Stimulated activated CD8-positive, alpha-beta memory T cell treated with anti-CD3 and anti-CD28 coated beads, Interleukin-7, amount 100 ng/mL, for 4 hours (primary cell): Measurements from ENCODE around the gene TK1.
"Not testable (repeated sequence)": the region's sequence is repeated elsewhere in the genome, so short reads cannot be mapped to it uniquely, and the experiment has no call there.

Experiments
- DNase-seq, 2 donors: peaks; one replicate each; pipeline ENCODE4 v3.0.0-alpha.2; 2020; ENCODE audit warnings: low read depth in 2 of 2

Gene TK1

DNA sequence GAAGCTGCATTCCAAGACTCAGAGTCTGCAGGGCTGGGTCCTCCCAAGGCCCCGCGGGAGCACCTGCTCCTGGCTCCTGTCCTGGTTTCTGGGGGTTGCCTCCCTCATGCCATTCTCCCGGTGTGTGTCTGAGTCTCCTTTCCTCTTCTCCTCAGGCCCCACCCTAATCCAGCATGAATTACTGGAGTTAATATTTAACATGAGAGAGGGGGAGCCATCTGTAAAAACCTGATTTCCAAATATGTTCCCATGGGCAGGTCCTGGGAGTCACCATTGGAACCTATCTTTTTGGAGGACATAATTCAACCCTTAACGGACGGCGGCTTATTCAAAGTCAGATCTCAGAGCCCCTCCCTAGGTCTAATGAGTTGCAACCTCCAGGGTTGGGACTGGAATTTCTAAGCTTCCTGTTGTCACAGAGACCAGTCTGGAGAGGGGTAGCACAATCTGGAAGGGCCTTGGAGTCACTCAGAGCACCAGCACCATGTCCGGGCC is 35.3 kb downstream of the TK1 start:
- DNase-seq: no peak

DNA sequence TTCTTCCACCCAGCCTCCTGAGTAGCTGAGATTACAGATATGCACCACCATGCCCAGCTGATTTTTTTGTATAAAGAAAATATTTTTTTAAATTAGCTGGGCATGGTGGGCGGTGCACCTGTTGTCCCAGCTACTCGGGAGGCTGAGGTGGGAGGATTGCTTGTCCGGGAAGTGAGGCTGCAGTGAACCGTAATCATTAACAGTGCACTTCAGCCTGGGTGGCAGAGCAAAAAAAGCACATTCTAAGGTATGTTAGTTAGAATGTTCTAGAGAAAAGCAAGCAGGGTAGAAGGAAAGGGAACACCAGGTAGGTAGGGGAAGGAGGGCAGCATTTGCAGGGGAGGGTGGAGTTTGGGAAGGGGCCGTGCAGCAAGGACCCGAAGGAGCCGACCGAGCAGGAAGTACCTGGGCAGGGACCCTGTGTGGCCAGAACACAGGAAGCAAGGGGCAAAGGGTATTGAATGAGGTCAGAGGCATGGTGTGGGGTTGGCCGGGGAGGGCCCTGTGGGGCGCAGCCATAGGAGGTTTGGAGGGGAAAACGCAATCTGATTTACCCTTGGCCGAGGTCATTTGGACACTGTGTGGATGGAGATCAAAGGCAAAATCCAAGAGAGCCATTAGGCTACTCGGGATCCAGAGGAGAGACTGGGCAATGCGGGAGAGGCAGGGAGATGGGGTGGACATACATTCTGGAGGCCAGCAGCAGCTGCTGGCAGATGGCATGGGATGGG is 38.4 kb downstream of the TK1 start:
- DNase-seq: no peak

DNA sequence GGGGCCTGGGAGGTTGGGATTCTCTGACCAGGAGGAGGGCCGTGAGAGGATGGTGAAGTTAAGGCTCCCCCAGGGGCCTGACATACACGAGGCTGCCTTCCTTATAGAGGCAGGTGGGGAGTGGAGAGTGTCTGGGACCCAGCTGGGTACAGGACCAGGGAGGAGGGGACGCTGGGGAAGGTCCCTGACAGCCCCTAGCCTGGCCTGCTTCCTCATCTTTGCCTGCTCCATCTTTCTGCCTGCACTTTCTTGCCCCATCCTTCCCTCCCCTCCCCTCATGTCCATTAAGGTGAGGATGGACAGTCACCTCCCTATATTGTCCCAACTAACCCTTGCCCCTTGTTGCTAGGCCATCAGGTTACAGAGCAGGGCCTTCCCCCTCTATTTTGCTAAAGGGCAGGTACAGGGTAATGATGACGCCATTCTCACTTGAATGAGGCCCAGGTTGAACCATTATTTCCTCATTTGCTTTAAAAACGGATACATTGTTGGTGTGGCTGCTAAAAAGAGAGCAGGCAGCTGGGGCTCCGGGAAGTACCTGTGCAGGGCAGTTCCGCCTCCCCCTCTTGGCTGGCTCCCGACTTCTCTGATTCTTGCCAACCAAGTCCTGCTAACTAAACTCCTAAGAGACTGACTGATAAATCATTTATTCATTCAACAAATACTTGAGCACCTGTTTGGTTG is 39.4 kb downstream of the TK1 start:
- no peak for DNase-seq

DNA sequence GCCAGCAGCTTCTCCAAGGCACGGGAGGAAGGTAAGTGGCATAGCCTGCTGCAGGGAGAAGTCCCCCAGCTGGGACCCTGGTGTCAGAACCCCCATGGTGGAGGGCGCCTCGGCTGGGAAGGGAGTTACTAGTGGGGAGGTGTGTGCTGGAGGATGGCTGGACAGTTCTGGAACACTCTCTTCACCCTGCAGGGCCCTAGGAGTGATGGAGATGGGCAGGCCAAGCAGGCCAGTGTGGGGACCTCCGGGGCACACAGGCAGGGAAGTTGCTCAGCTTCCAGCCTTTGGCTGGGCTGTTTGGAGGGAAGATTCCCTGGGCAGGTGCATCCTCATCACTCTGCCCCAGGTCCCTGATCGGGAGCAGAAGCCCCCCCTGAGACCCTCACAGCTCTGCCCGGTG is 40.0 kb downstream of the TK1 start:
- no peak for DNase-seq

DNA sequence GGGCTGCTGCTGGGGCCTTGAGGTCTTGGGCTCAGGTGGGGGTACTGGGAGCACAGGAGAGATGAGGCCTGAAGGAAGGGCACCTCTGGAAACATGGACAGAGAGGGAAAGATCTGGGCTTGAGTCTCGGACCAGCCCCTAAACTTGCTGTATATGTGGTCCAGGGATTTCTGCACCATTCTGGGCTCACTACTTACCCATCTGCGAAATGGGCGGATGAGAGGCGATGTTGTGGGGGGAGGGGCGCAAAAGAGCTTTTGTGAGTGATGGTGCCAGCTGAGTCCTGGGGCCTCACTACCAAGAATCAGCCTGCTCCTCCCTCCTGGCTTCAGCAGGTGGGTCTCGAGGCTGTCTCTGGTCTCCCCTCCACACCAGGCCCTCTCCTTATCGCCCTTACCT is 40.4 kb downstream of the TK1 start:
- DNase-seq: no peak

DNA sequence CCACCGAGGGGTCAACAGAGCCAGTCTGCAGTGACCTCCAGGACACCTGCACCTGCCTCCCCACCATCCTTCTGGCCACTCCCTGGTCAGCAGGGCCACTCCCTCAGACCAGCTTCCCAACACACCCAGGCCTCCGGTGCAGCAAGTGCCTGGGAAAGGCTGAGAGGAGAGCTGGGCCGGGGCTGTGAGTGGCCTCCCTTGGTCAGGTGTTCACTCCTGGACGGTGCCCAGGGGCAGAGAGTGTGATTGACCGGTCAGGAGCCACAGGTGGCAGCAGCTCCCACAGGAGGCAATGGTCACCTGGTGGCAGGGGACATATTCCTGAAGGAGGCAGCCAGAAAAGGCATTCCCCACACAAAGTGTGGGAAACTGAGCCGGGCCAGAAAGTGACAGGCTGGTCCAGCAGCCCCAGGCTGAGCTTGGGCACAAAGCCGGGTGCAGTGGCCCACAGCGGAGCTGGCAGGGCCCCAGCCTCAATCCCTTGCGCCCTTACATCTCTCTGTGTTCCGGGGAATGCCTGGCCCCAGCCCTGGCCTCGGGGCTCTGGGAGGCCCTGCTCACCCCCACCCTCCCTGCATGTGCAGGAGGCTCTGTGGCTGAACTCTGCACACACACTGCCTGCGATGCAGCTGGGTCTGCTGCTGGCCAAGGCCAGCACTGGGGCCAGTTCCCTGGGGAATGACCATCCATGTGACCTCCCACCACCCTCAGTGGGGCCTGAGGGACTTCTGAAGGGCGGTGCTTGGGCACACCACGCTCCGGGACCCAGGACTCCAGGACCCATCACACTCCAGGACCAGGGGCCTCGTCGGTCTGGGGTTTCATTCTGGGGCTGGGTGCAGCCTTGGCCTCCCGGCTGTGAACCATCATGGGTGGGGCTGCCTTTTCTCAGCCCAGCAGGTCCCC is 41.9 kb downstream of the TK1 start:
- DNase-seq: no peak

DNA sequence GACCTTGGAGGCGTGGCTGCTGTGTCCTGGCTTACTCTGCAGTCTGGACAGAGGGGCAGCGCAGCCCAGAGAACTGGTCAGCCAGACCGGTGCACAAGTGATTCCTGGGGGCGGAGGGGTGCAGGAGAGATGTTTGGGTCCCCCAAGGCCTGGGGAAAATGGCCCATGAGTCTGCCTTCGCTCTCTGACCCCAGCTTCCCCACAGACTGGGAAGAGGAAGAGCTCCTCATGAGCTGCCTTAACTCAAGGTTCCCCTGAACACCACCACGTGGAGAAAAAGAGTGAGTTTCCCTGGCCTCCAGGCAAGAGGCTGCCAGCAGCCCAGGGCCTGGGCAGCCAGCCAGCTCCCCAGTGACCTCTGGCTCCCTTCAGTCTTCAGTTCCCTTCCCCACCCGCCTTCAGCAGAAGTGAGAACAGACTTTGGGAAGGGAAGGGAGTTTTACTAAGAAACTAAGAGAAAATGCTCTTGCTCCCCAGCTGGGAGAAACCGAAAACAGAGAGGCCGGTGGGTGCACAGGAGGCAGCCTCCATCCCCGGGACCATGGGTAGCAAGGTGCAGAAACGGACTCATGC is 42.6 kb downstream of the TK1 start:
- no peak for DNase-seq

DNA sequence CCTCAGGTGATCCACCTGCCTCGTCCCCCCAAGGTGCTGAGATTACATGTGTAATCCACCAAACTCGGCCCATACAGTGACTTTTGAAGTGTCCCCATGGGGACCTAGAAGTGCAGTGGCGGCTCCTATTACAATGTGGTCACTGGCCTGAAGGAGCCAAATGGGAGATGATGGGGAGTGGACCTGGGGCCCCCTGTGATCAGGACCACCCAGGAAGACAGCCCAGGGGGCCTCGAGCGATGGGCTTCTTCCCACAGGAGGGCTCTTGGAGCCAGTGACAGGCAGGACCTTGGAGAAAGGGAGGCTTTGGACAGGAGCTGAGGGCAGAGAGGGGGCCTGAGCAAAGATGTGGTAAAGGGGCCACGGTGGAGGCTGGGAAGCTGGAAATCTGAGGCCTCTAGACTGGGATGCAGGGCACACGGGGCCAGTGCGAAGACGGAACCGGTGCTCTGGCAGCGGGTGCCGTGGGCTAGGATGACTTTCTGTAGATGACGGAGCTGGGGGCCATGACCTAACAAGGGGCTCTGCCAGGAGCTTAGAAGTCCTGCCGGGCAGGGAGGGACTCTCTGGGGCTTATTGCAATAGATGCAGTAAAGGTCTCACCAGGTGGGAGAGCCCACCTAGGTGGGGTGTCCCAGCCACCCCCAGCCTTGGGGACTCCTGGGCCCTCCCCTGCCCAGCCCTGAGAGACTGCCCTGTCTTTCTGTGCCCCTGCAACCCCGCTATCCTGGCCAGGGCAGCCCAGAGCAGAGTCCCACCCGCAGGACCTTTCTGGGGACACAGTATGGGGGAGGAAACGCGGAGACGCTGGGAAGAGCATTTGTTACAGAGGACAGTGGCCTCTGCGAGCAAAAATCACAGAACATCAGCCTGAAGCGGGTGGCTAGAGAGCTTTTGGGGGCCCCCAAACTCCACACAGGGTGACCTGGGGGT is 43.4 kb downstream of the TK1 start:
- no peak for DNase-seq

DNA sequence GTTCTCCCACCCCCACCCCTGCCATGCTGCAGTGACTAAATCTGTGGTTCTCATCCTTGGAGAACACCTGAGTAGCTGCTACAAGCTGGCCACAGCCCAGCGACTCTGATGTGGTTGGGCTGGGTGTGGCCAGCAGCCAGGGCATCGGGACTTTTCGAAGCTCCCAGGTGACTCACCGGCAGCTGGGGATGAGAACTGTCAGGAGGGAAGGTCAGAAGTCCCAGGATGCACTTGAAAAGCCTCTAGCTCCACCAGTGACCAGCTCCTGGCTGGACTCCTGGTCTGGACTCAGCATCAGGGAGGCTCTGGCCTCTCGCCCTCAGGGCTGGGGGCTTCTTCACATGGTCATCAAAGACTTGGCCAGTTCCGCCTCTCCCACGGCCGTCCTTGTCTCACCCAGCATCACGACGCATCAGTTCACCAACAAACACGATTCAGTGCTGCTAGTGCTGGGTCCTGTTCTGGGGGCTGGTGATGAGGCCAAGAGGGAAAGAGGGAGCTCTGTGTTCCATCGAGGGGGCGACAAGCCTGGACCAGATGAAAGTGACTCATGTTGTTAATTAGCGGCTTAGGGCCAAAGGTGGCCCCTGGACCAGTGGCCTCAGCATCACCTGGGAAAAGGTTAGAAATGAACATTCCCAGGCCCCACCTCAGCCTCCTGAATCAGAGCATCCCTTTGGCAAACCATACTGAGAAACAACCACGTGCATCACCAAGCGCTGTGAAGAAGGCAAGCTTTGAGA is 44.6 kb downstream of the TK1 start:
- no peak for DNase-seq

DNA sequence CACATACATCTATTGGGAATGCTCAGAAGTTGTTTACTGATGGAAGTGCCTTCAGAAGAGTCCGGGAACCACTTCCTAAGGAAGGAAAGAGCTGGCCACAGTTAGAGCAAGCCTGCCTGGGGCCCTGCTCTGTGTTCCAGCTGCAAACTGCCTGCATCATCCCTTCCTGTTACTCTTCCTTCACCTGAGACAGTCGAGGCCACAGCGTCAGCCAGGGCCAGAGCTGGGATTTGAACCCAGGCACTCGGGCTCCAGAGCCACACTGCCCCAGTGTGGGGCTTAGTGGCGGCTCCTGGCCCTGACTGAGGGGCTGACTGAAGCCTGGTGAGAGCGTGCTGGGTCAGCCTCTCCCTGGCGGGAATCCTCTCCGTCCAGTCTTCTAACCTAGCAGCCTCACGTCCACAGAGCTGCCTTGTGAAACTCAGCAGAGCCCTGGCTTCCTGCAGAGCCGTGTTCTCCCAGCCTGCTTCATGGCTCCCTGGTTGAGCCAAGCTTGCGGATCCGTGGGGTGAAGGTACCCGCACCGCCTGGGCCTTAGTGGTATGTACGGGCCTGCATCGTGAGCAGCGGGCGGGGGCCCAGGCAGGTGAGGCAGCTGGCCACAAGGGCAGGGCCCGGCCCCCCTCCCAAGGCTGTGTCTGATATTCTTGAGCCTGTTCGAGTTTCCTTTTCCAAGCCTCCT is 45.3 kb downstream of the TK1 start:
- DNase-seq: no peak

DNA sequence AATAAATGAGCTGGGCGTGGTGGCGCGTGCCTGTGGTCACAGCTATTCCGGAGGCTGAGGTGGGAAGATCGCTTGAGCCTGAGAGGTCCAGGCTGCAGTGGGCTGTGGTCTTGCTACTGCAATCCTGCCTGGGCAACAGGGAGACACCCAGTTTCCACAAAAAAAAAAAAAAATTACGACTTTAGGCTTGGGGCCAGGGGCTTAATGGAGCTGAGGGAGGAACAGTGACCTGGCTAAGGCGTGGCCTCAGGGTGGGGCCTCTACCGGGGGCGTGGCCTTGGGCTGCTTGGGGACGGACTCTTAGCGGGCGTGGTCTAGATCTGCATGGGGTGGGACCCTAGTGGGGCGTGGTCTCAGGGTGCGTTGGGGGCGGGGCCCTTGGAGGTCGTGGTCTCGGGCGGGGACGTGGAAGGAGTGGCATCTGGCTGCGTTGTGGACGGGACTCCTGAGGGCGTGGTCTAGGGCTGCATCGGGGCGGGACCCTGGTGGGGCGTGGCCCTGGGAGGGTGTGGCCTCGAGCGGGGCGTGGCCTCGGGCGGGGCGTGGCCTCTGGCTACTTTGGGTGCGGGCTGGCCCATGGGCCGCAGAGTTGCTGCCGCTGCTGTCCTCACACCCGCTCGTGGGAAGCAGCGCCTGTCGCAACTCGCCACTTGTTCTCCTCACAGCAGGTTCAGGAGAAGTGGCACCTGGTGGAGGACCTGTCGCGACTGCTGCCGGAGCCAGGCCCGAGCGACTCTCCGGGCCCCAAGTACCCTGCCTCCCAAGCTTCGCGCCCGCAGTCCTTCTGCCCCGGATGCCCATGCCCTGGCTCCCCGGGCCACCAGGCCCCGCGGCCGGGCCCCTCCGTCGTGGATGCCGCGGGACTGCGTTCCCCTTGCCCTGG is 46.4 kb downstream of the TK1 start:
- peak; percentile 79 to 89 for DNase-seq

DNA sequence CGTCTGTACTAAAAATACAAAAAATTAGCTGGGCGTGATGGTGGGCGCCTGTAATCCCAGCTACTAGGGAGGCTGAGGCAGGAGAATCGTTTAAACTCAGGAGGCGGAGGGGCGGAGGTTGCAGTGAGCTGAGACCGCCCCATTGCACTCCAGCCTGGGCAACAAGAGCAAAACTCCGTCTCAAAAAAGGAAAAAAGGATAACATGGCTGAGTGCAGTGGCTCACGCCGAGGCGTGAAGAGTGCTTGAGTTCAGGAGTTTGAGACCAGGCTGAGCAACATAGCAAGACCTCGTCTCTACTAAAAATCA is 47.0 kb downstream of the TK1 start:
- not testable (repeated sequence) for DNase-seq

DNA sequence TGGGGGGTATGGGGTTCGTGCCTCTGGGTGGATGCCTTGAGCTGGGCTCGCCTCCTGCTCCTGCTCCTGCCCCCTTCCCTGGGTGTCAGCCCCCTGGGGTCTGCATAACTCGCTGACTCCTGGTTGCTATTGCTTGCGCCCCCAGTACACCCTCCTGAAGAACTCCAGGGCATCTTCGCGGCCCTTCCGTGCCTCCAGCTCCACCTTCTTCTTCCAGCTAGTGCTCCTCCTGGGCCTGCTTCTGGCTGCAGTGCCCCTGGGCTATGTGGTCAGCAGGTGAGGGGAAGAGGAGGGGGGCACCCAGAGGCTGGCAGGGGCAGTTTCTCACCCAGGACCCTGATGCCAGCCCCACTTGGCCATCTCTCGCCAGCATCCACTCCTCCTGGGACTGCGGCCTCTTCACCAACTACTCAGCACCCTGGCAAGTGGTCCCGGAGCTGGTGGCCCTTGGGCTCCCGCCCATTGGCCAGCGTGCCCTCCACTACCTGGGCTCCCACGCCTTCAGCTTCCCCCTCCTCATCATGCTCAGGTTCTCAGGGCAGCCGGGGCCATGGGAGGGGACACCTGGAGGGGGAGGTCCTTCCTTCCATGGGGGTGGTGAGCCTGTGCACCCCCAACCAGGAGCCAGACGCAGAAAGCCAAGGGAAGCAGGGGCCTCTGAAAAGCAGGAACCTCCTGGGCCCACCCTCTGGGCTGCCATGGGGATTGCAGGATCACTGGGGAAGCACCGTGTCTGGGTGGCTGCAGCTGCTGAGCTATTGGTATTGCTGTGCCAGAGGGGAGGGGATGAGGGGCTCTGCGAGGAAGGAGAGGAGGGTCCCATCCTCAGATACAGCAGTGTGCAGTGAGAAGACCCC is 48.4 kb downstream of the TK1 start:
- no peak for DNase-seq

DNA sequence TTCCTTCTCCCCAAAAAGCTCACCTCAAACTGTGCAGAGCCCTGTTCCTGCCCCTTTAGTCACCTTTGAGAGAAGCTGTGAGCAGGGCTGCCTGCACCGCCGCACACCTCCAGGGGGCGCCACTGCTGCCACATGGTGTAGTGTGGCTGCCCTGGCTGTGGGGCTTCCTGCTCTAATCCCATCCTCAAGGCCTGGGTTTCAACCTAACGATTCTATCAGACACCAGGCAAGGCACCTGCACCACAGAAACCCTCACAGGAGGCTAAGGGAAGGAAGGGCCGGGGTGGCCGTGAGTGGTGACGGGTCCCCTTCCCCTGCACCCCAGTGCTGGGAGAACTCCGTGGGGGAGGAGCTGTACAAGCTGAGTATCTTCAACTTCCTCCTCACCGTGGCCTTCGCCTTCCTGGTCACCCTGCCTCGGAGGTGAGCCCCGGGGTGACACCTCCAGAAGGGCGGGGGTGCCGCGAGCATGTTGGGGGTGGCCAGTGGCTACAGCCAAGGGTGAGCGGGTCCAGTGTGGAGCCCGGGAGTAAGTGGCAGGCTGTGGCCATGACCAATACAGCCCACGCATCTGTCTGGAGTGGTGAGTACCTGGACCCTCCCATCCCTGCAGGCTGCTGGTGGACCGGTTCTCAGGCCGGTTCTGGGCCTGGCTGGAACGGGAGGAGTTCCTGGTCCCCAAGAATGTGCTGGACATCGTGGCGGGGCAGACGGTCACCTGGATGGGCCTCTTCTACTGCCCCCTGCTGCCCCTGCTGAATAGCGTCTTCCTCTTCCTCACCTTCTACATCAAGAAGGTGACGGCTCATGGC is 49.3 kb downstream of the TK1 start:
- no peak for DNase-seq

DNA sequence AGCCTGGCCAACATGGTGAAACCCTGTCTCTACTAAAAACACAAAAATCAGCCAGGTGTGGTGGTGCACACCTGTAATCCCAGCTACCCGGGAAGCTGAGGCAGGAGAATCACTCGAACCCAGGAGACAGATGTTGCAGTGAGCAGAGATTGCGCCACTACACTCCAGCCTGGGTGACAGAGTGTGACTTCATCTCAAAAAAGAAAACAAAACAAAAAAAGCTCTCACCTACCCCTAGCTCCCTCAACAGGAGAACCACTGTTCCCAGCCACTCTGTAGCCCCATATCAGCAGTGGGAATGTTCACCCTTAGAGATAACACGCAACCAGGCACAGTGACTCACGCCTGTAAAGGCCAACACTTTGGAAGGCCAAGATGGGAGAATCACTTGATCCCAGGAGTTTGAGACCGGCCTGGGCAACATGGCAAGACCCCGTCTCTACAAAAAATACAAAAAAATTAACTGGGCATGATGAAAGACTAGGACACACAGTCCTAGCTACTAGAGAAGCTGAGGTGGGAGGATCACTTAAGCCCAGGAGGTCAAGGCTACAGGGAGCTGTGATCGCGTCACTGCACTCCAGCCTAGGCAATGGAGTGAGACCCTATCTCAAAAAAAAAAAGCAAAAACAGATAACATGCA is 50.9 kb downstream of the TK1 start:
- no peak for DNase-seq

DNA sequence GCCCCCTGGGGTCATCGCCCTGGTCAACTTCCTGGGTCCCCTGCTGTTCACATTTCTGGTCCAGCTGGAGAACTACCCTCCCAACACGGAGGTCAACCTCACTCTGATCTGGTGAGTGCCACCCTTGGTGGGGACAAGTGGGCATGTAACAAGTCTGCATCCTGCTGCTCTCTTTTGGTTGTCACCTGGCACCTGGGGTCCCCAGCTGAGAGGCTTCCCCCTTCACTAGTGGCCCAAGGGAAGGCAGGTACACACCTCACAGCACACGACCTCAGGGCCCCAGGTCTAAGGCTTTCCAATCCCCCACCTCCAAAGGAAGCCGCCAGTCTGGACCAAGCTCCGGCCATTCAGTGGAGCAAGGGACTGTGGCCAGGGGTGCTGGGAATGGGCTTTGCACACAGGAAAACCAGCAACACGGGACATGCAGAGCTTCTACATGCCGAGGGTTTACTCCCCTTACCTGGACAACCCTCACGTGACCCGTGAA is 51.9 kb downstream of the TK1 start:
- DNase-seq: no peak
